ENCODE data around the gene EPRS1.
"Not testable (repeated sequence)": the region's sequence is repeated elsewhere in the genome, so short reads cannot be mapped to it uniquely, and the experiment has no call there.

EPRS1 gene

GRCh38 chr1:220037810-220038209 lies 8.5 kb downstream of the EPRS1 start:
- not testable (repeated sequence) for DNase-seq

GRCh38 chr1:220032911-220033310 lies 13.4 kb downstream of the EPRS1 start:
- peak; percentile 10 for DNase-seq

DNA sequence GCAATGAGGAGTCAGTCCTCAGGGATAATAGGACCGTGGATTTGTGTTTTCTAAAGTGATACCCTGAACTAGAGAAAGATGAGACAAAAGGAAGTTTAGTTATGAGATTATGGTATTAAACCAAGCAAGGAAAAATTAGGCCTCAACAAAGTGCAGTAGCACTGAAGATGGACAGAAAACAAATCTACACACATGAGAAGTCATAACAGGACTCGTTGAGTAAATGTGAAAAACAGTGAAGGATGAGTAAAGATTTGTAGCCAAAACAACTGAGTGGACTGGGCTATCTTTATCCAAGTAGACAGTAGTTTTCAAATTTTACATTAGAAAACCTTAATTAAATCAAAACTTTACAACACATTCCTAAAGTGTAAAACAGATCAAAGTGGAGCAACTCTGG lies 15.0 kb downstream of the EPRS1 start:
- peak; percentile 62 for DNase-seq

GRCh38 chr1:220028346-220028895 lies 17.9 kb downstream of the EPRS1 start:
- no peak for DNase-seq

DNA sequence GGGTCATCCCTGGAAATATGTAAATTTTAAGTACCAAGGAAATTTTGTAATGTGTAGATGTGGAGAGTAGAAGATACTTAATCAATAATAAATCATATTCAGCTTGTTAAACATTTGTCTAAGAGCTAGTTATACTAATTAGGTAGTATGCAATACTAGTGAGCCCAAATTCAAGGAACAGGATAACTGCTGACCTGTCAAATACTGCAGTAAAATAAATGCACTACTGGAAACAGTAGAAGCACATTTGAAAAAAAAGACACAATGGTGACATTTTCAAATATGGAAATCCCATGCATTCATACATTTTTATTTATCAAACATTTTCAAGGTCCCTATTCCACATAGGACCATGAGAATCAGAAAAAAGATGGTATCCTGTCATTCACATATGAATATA lies 27.2 kb downstream of the EPRS1 start:
- DNase-seq, result no peak

GRCh38 chr1:220013497-220013896 lies 32.8 kb downstream of the EPRS1 start:
- DNase-seq, result peak; percentile 14

DNA sequence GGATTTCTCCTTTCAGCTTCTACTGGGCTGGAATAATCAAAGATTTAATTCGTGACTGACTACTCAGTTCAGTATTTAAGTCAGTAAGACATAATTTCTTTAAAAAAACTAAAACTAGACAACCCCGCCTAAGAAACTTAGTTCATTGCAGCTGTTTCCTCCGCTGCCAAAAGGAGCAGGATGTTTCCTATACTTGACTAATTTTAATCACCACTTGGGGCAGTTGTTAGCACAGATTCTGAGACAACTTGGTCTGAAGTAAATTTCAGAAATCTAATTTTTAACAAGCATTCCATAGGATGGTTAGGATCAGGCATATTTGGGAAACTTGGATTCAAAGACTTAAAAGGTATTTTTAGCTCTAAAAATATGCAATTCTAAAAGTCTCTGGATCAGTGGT lies 34.0 kb downstream of the EPRS1 start:
- DNase-seq, result no peak

GRCh38 chr1:220011620-220012019 lies 34.7 kb downstream of the EPRS1 start:
- no peak for DNase-seq

GRCh38 chr1:220007438-220007837 lies 38.9 kb downstream of the EPRS1 start:
- DNase-seq, result no peak

DNA sequence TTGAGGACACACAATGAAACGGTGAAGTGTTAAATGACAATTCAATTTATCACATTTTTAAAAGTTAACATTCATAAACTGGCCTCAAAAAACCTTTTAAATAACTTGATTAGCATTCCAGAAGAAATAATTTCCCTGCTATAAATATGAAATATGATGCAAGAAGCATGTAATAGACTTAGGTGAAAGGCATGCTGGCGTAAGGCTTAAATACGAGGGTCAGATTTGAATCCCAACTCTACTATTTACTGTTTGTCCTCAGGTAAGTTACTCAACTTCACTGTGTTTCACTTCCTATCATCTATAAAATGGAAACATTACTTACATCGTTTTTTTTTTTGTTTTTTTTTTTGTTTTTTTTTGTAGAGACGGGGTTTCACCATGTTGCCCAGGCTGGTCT lies 40.8 kb downstream of the EPRS1 start:
- no peak for DNase-seq

- peak; percentile 49 for DNase-seq
Observed at GRCh38 chr1:220003610-220004299, 42.5 kb downstream of the EPRS1 start.

DNA sequence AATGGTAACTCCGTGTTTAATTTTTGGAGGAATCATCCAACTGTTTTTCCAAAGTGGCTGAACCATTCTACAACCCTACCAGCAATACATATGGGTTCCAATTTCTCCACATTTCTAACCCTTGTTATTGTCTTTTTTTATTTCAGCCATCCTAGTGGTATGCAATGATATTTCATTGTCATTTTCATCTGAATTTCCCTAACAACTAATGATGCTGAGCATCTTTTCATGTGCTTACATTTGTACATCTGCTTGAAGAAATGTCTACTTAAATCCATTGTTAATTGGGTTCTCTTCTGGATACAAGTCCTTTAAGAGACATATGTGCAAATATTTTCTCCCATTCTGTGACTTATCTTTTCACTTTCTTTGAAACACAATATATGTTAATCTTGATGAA lies 43.3 kb downstream of the EPRS1 start:
- DNase-seq, result no peak

- no peak for DNase-seq
Observed at GRCh38 chr1:220001095-220001501, 45.2 kb downstream of the EPRS1 start.

GRCh38 chr1:219999821-220000220 lies 46.5 kb downstream of the EPRS1 start:
- DNase-seq, result no peak
